AML-193 (cell line): ENCODE measurements around the gene PCED1A.

Source experiments
- DNase-seq, 2 experiments: peaks; one replicate each; lab custom pipeline; 2025; lab: John Stamatoyannopoulos, UW

Gene PCED1A

DNA sequence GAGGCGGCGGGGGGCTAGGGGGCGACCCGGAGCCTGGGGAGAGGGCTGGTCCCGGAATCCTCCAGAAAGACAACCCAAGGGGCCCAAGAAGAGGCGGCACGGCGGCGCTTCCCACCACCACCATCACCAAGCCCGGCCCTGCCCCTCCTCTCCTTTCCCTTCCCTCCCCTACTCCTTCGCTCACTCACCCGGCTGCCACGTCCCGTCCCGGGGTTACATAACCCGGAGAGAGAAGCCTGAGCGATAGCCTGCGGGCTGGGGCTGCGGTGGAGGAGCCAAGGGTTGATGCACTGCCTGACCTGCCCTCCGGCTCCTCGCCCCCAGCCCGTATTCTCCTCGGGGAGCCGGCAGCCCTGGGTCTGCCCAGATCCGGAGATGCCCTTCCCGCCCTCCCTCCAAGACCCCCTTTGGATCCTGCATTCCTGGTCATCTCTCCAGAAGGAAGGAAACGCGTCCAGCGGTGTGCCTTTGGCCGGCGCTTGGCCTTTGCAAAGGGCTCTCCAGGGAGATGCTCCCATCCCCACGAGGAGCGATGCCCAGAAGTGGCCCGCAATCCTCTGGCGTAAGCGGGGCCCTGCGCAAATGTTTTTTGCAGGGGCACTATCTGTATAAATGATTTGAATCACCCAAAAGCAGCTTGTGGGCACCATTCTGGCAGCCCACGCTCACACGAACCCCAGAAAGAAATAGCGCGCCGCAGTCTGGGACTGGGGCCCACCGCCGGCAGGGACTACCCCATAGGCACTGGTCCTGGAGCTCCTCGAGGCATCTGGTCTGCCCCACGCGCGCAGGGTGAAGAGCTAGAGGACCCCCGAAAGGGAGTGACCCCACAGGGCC lies 35.4 kb downstream of the PCED1A start:
- no peak for DNase-seq

DNA sequence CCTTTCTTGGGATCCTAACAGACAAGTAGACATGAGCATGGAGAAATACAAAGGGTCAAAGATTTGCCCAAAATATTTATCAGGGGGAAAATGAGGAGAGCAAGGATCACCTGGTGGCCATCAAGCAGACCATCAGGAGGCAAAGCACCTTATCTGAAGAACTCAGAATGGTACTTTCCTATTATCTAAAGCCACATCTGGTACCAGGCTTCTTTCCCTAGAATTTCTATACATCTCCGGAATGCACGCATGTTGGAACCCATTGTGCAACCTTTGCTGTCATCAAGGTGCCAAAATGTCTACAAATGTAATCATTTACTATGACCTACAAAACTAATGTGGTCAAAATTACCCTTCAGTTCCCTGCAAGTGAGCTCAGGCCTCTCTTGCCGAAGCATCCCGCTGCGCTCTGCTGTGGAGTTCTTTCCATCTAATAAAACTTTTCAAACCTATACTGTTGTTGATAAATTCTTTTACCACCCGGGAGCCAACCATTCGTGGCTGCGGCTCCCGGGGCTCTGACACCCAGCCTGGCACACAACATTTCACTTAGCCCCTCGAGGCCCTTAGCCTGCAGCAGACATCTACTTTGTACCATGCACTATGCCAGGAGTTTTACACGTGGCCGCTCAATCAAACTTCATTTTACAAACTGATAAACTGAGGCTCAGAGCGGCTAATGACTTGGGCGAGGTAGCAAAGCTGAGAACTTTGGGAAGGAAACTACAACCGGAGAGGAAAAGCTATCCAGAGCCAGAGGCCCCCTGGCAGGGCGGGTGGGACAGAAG lies 36.2 kb downstream of the PCED1A start:
- DNase-seq, result no peak

DNA sequence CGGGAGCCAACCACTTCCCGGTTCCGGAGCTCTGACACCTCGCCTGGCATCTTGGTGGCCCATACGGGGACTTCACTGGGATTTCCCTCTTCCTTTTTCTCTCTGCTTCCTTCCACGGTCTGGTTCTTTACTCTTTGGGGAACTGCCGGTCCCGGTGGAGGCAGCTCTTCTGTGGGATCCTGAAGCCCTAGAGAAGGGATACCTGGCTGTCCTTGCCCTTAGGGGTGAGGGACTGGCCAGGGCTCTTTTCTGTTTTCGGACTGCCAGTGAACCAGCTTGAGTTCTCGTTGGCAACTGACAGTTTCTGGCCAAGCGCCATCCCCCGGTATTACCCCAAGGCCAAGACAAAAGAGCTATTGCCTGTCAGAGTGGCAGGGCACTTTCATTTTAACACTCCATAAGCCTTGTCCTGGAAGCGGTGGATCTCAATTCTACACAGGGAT lies 39.1 kb downstream of the PCED1A start:
- peak in 1 of 2 experiments; percentile 30 for DNase-seq

DNA sequence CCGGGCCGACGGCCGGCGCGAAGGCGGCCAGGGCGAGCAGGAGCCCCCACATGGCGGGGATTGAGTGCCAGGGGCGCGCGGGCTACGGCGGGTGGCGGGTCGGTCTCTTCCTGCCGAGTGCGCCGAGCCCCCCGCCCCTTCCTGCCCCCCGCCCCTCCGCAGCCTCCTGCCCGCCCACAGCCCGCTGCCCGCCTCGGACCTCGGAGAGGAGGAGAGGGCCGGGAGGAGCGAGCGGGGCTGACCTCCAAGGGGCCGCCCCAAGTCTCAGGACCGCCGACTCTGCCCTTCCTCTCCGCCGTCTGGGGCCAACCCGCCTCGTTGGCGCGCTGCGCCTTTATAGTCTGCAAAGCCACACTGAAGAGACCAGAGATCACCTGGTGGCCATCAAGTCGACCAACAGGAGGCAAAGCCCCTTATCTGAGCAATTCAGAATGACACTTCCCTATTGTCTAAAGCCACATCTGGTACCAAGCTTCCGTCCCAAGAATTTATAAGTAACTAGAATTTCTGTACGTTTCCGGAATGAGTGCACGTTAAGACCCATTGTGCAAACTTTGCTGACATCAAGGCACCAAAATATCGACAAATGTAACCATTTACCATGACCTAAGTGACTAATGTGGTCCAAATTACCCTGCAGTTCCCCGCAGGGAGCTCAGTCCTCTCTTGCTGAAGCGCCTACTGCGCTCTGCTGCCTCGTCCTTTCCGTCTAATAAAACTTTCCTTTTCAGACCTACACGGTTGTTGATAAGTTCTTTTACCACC lies 39.8 kb downstream of the PCED1A start, which contains the start of gene CPXM1:
CPXM1 (minus strand) TSS at position 107 of the 765 bp plus-strand sequence; CDS start at position 52, 55 bp downstream.
- DNase-seq, result peak; percentile 75

DNA sequence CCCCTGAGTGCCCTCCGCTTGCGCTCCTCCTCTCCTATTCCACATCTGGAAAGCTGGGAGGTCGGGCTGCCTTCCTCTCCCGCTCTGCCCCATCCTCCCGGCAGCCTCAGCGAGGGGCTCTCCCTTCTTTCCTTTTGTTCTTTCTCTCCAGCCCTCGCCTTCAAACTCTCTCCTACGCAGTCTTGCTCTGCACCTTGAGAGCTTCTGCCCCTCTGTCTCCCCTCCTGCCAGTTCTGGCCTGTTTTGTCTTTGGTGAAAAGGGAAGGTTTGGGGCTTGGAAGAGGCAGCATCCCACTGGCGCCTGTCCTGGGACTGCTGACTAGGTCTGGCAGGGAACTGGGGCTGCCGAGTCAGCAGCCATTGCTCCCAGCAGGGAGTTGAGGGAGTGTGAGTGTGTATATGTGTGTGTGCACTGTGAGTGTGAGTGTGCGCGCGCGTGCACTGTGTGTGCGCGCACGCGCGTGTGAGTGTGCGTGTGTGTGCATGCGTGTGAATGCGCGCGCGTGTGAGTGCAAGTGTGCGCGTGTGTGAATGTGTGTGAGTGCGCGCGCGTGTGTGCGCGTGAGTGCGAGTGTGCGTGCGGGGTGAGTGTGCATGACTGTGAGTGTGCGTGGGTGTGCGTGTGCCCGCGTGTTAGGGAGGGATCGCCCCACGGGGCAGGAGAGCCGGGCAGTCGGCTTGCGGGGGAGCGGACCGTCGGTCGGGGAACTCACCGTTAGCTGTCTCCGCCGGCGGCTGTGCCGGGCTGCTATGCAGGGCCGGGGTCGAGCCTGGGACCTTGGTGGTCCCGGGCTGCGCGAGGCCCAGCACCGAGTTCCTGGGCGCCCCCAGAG lies 40.6 kb downstream of the PCED1A start:
- DNase-seq, result no peak

DNA sequence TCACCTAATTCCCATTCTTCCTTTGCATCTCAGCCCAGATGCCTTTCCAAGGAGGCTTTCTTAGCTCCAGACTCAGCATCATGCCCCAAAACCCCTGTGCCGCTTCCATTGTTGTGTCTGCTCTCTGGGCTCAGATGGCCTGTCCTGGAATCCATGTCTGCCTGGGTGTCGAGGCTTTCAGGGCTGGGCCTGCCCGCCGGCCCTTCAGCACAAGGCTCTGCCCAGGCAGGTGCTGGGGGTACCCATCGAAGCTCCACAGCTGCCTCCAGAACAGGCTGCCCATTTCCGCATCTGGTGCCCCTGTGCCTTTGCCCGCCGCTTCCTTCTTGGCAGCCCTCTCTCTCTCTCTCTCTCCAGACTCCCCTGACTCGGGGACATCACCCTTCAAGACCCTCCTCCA lies 41.2 kb downstream of the PCED1A start:
- DNase-seq, result peak; percentile 18 to 26

DNA sequence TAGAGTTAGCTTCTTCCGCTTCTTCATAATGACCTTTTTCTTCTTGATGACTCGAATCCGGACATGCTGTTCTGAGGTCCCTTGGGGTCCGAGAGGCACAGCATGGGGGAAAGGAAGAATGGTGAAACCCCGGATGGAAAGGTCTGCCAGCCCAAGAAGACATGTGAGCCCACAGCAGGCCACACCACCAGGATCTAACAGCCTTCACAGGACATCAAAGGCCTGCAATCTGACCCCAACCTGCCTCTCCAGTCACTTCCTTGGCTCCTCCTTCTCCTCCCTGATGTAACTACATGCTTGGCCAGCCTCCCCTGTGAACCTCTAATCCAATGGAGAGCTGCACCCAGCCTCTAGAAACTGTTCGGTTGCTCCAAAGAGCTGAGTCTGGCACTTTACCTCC lies 41.6 kb downstream of the PCED1A start:
- peak in 1 of 2 experiments; percentile 23 for DNase-seq

DNA sequence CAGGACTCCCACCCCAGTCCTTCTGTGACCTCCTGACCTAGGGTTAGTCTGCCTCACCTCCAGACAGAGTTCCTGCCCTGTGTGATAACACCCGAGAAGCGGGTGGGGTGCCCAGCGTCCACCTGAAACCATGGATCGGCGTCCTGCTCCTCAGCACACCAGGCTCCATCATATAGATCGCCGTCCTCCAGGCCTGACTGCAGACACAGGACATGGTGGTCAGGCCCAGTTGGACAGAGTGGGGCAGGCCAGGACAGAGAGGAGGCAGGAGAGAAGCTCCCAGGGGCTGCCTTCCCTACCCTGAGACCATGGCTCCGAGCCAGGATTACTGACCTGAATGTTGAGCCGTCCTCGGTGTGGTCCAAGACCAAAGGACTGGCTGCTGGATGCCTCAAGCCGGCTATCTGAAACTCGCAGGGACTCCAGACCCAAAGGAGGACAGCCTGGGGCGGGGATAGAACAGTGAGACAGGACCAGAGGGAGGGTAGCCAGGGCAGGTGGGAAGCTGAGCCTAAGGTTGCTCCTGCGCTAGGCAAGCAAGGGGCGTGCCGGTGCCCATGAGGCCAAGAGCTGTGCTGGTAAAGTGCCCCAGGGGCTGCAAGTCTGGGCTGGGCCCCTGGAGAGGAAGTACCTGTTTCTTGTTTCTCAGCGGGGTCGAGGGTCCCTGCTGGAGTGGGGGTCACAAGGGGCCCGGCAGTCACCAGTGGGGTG lies 42.2 kb downstream of the PCED1A start:
- no peak for DNase-seq

DNA sequence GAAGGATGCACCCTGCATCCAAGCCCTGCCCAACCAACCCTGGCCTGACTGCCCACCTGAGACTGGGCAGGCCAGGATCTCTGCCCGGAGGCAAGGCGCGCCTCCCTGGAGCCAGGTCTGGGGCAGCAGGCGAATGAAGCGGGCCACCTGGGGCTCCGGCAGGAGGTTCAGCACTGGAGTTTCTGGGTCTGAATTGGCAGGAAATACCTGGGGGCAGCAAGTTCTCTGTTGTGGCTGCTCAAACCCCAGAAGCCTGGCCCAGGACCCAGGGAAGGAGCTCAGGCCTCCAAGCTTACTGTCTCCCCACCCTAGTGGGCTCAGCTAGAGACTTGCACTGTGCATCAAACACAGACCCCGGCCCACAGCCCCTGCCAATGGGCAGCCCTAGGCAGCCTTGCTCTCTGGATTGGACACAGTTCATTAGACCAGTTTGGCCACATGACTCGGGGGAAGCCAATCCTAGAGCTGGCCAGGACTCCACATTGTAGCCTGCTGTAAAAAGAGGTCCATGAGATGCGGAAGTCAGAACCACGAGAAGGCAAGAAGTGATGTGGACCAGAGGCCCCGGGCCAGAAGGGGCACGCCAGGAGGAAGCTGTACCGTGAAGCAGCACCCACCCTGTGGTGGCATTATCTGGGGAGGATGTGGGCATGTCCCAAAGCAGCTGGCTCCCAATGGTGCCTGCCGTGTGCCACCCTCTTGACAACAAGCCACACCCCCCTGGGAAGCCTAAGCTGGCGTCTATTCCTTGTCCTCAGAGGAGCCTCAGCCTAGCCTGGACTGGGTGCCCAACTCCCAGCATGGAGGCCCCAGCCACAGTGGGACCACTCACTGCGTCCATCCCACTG lies 43.1 kb downstream of the PCED1A start:
- DNase-seq, result no peak

DNA sequence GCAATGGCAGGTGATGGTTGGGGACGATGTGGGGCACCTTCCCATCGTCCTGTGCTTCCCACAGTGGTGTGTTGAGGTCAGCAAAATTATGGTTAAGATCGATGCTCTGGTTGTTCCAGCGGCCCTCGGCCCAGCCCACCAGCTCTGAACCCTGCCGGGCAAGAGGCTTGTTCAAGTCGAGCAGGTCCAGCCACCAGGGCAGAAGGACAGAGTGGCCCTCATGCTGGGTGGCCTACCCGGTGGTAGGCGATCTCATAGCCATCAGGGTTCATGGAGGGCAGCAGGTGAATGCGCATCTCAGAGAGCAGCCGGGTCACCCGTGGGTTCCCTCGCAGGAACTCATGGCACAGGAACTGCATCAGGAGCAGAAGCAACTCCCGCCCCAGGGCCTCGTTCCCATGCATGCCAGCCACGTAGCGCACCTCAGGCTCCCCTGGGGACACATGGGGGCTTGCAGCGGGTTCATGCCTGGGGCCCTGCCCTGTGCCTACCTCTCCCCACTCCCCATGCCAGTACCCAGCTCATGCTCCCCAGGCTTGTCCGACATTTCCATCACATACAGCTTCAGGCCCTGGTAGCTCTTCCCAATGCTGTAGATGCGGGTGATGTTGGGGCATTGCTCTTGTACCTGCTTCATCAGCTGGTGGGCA lies 44.3 kb downstream of the PCED1A start:
- no peak for DNase-seq

DNA sequence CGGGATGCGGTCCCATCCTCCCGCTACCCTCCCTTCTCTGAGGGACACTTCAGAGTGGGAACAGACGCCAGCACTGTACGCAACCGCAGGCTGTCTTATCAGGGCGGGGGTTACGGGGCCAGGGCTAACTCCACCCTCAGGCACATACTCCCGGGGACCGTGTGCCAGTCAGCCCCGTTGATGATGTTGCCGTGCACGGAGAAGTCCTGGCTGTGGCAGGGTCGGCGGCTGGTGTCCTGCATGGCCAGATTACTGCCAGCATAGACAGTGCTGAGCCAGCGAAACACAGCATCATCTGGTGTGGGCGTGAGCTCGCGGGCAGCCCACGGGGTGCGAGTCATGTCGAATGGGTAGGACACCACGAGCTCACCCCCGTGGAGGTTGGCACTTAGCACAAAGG lies 45.0 kb downstream of the PCED1A start:
- no peak for DNase-seq

DNA sequence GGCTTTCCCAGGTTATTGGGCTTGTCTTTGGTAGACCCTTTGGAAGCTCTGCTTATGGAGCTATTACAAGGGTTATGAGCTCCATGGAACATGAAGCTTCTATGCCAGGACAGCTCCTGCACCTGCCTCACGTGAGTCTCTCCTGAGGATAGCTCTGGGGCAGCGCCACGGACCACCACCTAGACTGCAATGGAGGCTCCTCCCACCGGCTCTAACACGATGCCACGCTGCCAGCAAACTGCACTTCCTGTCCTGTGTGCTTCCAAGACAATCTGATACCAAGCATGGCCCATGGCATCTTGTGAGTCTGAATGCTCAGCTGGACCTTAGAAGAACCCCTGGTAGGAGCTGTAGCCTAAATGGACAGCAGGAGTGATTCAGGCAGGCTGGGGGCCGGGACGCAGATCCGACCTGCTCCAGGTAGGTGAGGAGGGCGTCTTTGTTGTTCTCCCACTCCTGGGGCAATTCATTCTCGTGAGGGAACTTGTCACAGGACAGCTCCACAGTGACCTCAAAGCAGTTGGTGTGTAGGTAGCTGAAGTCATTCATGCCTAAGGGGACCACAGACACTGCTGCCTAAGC lies 45.5 kb downstream of the PCED1A start:
- DNase-seq, result no peak

DNA sequence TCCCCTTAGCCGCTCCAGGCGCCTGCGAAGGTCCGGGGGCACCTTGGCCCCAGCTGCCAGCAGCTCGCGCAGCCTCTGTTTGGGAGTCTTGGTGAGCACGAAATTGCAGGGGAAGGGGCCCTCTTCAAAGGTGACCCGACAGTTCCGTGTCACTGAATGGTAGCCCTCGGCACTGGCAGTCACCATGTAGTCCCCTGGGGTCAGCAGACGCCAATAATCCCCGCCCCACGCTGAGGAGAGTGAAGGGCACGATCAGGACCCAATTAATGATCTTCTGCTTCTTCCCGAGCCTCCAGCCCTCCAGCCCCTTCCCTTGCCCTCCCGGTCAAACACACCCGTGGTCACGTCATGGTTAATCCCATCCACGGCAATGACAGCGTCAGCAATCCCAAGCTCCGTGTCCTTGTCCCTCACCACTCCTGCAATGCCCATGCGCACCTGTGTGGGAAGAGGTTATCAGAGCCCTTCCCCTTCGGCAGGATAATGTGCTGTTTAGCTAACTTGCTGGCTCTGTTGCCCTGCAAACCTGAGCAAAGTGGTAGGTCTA lies 46.2 kb downstream of the PCED1A start:
- no peak for DNase-seq

DNA sequence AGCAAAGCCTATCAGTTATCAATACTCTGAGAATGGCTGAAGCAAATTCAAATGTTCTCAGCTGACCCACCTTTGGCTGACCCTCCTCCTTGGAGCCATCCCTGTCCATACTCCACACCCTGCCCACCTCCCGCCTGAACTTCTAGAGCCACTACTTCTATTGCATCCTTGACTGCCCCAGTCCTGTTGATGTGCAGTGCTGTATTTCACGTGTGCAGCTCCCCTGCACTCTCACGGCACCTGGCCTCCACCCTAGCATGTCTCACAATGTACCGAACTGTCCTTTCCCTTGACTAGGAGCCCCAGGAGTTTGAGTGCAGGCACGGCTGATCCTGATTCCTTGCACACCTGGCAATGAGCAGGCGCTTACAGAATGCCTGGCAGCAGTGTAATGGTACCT lies 47.0 kb downstream of the PCED1A start:
- no peak for DNase-seq
